ENCODE results near the gene TNIK.

GRCh38 chr3:171064461-171064860 lies 395.7 kb downstream of the TNIK start:
- TF ChIP-seq CTCF (IDR thresholded peaks at IDR 0.05) (no peak), POLR2A (IDR thresholded peaks at IDR 0.05) (no peak), POLR2AphosphoS5 (IDR thresholded peaks at IDR 0.05) (no peak)

Measured in upper lobe of left lung (tissue), 4 donors.